ENCODE results near the gene RCAN1.

Gene RCAN1

DNA sequence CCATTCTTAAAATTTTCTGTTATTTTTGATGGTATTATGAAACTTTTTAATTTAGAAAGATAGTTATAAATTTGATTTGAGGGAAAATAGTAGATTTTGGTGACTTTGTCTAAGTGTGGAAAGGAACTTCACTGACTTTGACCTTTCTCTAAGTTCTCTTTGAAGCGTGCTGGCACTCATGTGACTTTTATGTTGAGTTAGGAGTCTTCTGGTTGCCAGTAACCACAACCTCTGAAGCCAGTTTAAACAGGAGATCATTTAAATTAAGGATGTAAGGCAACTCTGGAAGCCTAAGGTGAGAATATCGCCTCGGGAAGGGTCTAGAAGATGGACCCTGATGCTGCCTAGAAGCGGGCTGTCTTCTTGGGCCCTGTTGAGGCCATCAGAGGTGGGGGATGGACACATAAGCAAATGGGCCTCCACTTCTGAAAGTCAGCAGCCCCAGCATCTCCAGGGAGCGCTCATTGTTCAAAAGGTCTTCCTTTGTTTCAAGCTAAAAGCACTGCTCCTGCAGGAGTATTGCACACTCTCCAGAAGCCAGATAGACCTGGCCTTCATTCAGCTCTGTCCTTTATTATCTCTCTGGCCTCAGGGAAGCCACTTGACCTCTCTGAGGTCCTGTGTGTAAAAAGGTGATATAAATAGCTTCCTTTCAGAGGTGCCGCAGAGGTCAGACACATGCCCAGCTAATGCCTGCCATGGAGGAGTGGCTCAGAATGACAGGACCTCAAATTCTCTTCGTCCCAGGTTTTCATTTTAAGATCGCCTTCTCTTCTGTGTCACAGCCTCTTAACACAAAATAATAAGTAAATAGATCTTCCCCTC lies 5.1 kb upstream of the RCAN1 start:
- TF ChIP-seq, protein P1, sequence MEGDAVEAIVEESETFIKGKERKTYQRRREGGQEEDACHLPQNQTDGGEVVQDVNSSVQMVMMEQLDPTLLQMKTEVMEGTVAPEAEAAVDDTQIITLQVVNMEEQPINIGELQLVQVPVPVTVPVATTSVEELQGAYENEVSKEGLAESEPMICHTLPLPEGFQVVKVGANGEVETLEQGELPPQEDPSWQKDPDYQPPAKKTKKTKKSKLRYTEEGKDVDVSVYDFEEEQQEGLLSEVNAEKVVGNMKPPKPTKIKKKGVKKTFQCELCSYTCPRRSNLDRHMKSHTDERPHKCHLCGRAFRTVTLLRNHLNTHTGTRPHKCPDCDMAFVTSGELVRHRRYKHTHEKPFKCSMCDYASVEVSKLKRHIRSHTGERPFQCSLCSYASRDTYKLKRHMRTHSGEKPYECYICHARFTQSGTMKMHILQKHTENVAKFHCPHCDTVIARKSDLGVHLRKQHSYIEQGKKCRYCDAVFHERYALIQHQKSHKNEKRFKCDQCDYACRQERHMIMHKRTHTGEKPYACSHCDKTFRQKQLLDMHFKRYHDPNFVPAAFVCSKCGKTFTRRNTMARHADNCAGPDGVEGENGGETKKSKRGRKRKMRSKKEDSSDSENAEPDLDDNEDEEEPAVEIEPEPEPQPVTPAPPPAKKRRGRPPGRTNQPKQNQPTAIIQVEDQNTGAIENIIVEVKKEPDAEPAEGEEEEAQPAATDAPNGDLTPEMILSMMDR (IDR thresholded peaks at IDR 0.05; ENCODE audit: low read depth, low read length) = no peak
- TF ChIP-seq MYC (IDR thresholded peaks at IDR 0.05; ENCODE audit: low read depth, low read length) = no peak
- no peak for TF ChIP-seq MAX (IDR thresholded peaks at IDR 0.05; ENCODE audit: low read depth, low read length)
- no peak for TF ChIP-seq POLR2A (IDR thresholded peaks at IDR 0.05; ENCODE audit: extremely low read depth, insufficient read length)
- no peak for DNase-seq (ENCODE audit: low read depth)
- no peak overlapping the region for H3K4me3 ChIP-seq (ENCODE audit: low read depth, low read length)

GRCh38 chr21:34618941-34619340 lies 4.0 kb upstream of the RCAN1 start:
- DNase-seq (ENCODE audit: low read depth) = no peak
- TF ChIP-seq MAX (IDR thresholded peaks at IDR 0.05; ENCODE audit: low read depth, low read length) (no peak), POLR2A (IDR thresholded peaks at IDR 0.05; ENCODE audit: extremely low read depth, insufficient read length) (no peak), MYC (IDR thresholded peaks at IDR 0.05; ENCODE audit: low read depth, low read length) (no peak)
- TF ChIP-seq, protein P1 (IDR thresholded peaks at IDR 0.05; ENCODE audit: low read depth, low read length) = no peak
- no peak overlapping the region for H3K4me3 ChIP-seq (ENCODE audit: low read depth, low read length)

DNA sequence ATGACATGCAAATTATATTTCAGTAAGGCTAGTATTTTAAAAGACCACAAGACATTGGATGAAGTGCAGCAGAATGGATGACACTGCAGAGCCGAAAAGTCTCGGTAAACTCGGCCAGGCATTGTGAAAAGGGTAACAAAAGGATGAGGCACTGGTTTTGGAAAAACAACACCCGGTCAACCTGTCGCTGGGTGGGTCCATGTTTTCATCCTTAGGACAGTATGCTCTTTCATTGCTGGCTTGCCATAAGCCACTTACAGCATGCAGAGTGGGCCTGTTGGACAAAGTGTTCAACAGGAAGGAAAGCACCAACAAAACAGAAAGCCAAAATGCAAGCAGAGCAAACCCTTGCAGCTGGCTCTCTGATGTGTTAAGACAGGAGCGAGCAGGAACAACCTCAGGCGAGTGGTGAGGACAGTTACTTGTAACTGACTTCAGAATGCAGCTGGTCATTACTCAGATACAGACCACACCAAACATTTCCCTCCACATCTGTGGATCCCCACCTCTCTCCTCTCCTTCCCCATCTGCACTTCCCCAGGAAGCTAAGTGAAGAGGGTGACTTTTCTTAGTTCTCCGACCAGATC lies 2.9 kb upstream of the RCAN1 start:
- TF ChIP-seq MYC (IDR thresholded peaks at IDR 0.05; ENCODE audit: low read depth, low read length) = no peak
- no peak for TF ChIP-seq MAX (IDR thresholded peaks at IDR 0.05; ENCODE audit: low read depth, low read length)
- no peak for TF ChIP-seq POLR2A (IDR thresholded peaks at IDR 0.05; ENCODE audit: extremely low read depth, insufficient read length)
- TF ChIP-seq, protein P1 (IDR thresholded peaks at IDR 0.05; ENCODE audit: low read depth, low read length) = no peak
- no peak for DNase-seq (ENCODE audit: low read depth)

GRCh38 chr21:34615487-34615814 lies 538 bp upstream of the RCAN1 start:
- no peak for TF ChIP-seq POLR2A (IDR thresholded peaks at IDR 0.05; ENCODE audit: extremely low read depth, insufficient read length)
- TF ChIP-seq MAX (IDR thresholded peaks at IDR 0.05; ENCODE audit: low read depth, low read length) = no peak
- no peak for TF ChIP-seq MYC (IDR thresholded peaks at IDR 0.05; ENCODE audit: low read depth, low read length)
- peak overlapping the region; percentile 9 for H3K4me3 ChIP-seq (ENCODE audit: low read depth, low read length)
- DNase-seq (ENCODE audit: low read depth) = no peak

More for the DNA sequence above, 2.9 kb upstream of the RCAN1 start:
- H3K4me3 ChIP-seq (ENCODE audit: low read depth, low read length) = no peak overlapping the region

- peak overlapping the region; percentile 50 for H3K4me3 ChIP-seq (ENCODE audit: low read depth, low read length)
- no peak for TF ChIP-seq MYC (IDR thresholded peaks at IDR 0.05; ENCODE audit: low read depth, low read length)
- TF ChIP-seq, protein P1 (IDR thresholded peaks at IDR 0.05; ENCODE audit: low read depth, low read length) = no peak
- peak; percentile 17 for DNase-seq (ENCODE audit: low read depth)
These were observed 960 bp downstream of the RCAN1 start for GRCh38 chr21:34613679-34614627.

GRCh38 chr21:34612557-34612956 lies 2.4 kb downstream of the RCAN1 start:
- TF ChIP-seq POLR2A (IDR thresholded peaks at IDR 0.05; ENCODE audit: extremely low read depth, insufficient read length) (no peak), MYC (IDR thresholded peaks at IDR 0.05; ENCODE audit: low read depth, low read length) (no peak), MAX (IDR thresholded peaks at IDR 0.05; ENCODE audit: low read depth, low read length) (no peak)
- TF ChIP-seq, protein P1 (IDR thresholded peaks at IDR 0.05; ENCODE audit: low read depth, low read length) = no peak
- H3K4me3 ChIP-seq (ENCODE audit: low read depth, low read length) = no peak overlapping the region
- DNase-seq (ENCODE audit: low read depth) = no peak

All from NB4 (cell line).